ENCODE measurements around the gene PALLD. TPM values are rescaled to one million over a fixed set of nuclear protein-coding genes. Genes with fewer than 3 reads are reported as not detected.
"Not testable (repeated sequence)": the region's sequence is repeated elsewhere in the genome, so short reads cannot be mapped to it uniquely, and the experiment has no call there.

The PALLD gene
- total RNA-seq, 1 experiment from 2014 or later = 18.3 TPM

GRCh38 chr4:168453146-168453545 is 43.7 kb upstream of the PALLD start:
- no peak overlapping the region for H2BK20ac ChIP-seq (ENCODE audit: low read depth, low read length, poor library complexity, severe bottlenecking)
- H2BK15ac ChIP-seq (ENCODE audit: low read depth, low read length) = no peak overlapping the region
- no peak overlapping the region for H4K5ac ChIP-seq (ENCODE audit: insufficient read length, low read depth, low read length)
- H3K9ac ChIP-seq (ENCODE audit: extremely low read depth, insufficient read length, low read length) = no peak overlapping the region
- H3K56ac ChIP-seq (ENCODE audit: insufficient read length, low read depth, low read length) = no peak overlapping the region
- no peak overlapping the region for H4K8ac ChIP-seq (replicated peaks; ENCODE audit: insufficient read length, low read depth, low read length)
- Mint-ChIP-seq H3K9me3 (peaks cover 0 to 4% of the 10 kb centered on the region in 2 experiments; a peak in 1 of 5 replicates), H3K4me1 (0 out of 4 replicates have a peak, but pooled peaks cover 0 to 3% of the 10 kb centered on the region in 2 experiments), H3K36me3 (ENCODE audit: insufficient read depth in 1 of 3, low read depth in 3 of 3) (peaks cover 0 to 3% (median under 1%) of the 10 kb centered on the region in 3 experiments; a peak in 2 of 7 replicates), H3K27me3 (ENCODE audit: low read depth) (no peaks in the 10 kb centered on the region), H3K4me3 (no peak overlapping the region), H3K27ac (no peak overlapping the region; a peak in 1 of 7 replicates)
- no peak overlapping the region for H3K23ac ChIP-seq (ENCODE audit: insufficient read length, low read depth, low read length)
- no peaks in the 10 kb centered on the region for H3K4me1 ChIP-seq (ENCODE audit: insufficient read depth, low read length)
- H2BK5ac ChIP-seq (ENCODE audit: insufficient read length, low read length) = no peak overlapping the region
- no peaks in the 10 kb centered on the region for H3K79me1 ChIP-seq (ENCODE audit: insufficient read depth, low read depth, low read length, poor library complexity, severe bottlenecking)
- no CpG with 5 or more reads among the region's 5 CpGs for WGBS (ENCODE audit: extremely low coverage, insufficient read length, low lambda C conversion rate)
- TF ChIP-seq CTCF (conservative IDR thresholded peaks at IDR 0.05) = no peak
- H4K20me1 ChIP-seq (ENCODE audit: control insufficient read depth, insufficient read depth, insufficient read length) = no peaks in the 10 kb centered on the region
- H3K4me2 ChIP-seq (ENCODE audit: insufficient read depth, insufficient read length, low read length) = no peak overlapping the region
- no peak overlapping the region for H2BK120ac ChIP-seq (ENCODE audit: low read depth, low read length, poor library complexity, severe bottlenecking)
- H3K23me2 ChIP-seq (ENCODE audit: insufficient read length, low read depth, low read length, poor library complexity, severe bottlenecking) = no peaks in the 10 kb centered on the region
- H2AK5ac ChIP-seq (ENCODE audit: insufficient read length, low read length) = no peak overlapping the region
- H3K18ac ChIP-seq (ENCODE audit: insufficient read length, low read depth, low read length) = no peak overlapping the region
- no peak overlapping the region for H3K4ac ChIP-seq (ENCODE audit: low read depth, low read length)
- no peak overlapping the region for H2BK12ac ChIP-seq (ENCODE audit: insufficient read length, low read depth, low read length)
- H3T11ph ChIP-seq (ENCODE audit: low read length) = no peak overlapping the region
- H3K27me3 ChIP-seq (ENCODE audit: insufficient read depth, low read length) = no peaks in the 10 kb centered on the region
- H3K79me2 ChIP-seq (ENCODE audit: insufficient read depth, low read length) = no peaks in the 10 kb centered on the region
- H4K91ac ChIP-seq (ENCODE audit: insufficient read length, low read depth, low read length) = no peak overlapping the region
- H3K14ac ChIP-seq (ENCODE audit: insufficient read depth, low read length) = no peak overlapping the region
- H3K27ac ChIP-seq (ENCODE audit: insufficient read length, low read depth, low read length) = no peak overlapping the region
- no peak for DNase-seq
- no peak overlapping the region for H2AFZ ChIP-seq (ENCODE audit: low read length)
- H3K9me3 ChIP-seq (ENCODE audit: control insufficient read depth, low read depth, low read length) = no peaks in the 10 kb centered on the region

GRCh38 chr4:168458256-168458655 is 38.6 kb upstream of the PALLD start:
- no CpG with 5 or more reads among the region's 2 CpGs for WGBS (ENCODE audit: extremely low coverage, insufficient read length, low lambda C conversion rate)
- H2BK5ac ChIP-seq (ENCODE audit: insufficient read length, low read length); H2AFZ ChIP-seq (ENCODE audit: low read length); H3K27ac ChIP-seq (ENCODE audit: insufficient read length, low read depth, low read length); H2BK120ac ChIP-seq (ENCODE audit: low read depth, low read length, poor library complexity, severe bottlenecking); H3T11ph ChIP-seq (ENCODE audit: low read length); H3K56ac ChIP-seq (ENCODE audit: insufficient read length, low read depth, low read length); H3K18ac ChIP-seq (ENCODE audit: insufficient read length, low read depth, low read length); H3K4me1 Mint-ChIP-seq; H3K14ac ChIP-seq (ENCODE audit: insufficient read depth, low read length); H2AK5ac ChIP-seq (ENCODE audit: insufficient read length, low read length); H2BK12ac ChIP-seq (ENCODE audit: insufficient read length, low read depth, low read length); H3K23me2 ChIP-seq (ENCODE audit: insufficient read length, low read depth, low read length, poor library complexity, severe bottlenecking); H3K79me1 ChIP-seq (ENCODE audit: insufficient read depth, low read depth, low read length, poor library complexity, severe bottlenecking); H4K20me1 ChIP-seq (ENCODE audit: control insufficient read depth, insufficient read depth, insufficient read length); H3K27me3 Mint-ChIP-seq (ENCODE audit: low read depth); H3K79me2 ChIP-seq (ENCODE audit: insufficient read depth, low read length); H3K23ac ChIP-seq (ENCODE audit: insufficient read length, low read depth, low read length); DNase-seq; H3K4ac ChIP-seq (ENCODE audit: low read depth, low read length); H3K4me3 Mint-ChIP-seq; H3K4me1 ChIP-seq (ENCODE audit: insufficient read depth, low read length); H4K5ac ChIP-seq (ENCODE audit: insufficient read length, low read depth, low read length); H3K36me3 Mint-ChIP-seq (ENCODE audit: insufficient read depth in 1 of 3, low read depth in 3 of 3); H3K4me2 ChIP-seq (ENCODE audit: insufficient read depth, insufficient read length, low read length); H3K9me3 Mint-ChIP-seq; H3K27me3 ChIP-seq (ENCODE audit: insufficient read depth, low read length); H3K9me3 ChIP-seq (ENCODE audit: control insufficient read depth, low read depth, low read length); H4K91ac ChIP-seq (ENCODE audit: insufficient read length, low read depth, low read length); H3K27ac Mint-ChIP-seq; H2BK15ac ChIP-seq (ENCODE audit: low read depth, low read length); H3K9ac ChIP-seq (ENCODE audit: extremely low read depth, insufficient read length, low read length); H2BK20ac ChIP-seq (ENCODE audit: low read depth, low read length, poor library complexity, severe bottlenecking); H4K8ac ChIP-seq (replicated peaks; ENCODE audit: insufficient read length, low read depth, low read length): not testable (repeated sequence)

All from H9 (cell line).